PC-3 (cell line): ENCODE results near the gene RETREG3. TPM values are rescaled to one million over a fixed set of nuclear protein-coding genes. Genes with fewer than 3 reads are reported as not detected.

Experiments used
- ATAC-seq: fragments of 200-7000 bp; cut with Tn5 transposase; 2 replicates; pipeline ENCODE4 v1.9.1; 2020; ENCODE audit warnings: mild to moderate bottlenecking, moderate library complexity
- BruUV-seq: library from RNA; stranded (reverse); fragments of 400-500 nt; replicated peaks from 2 replicates; lab custom pipeline; 2021; lab: Mats Ljungman, UMichigan
- CTCF ChIA-PET: fragments of 300-600 bp; sonication (Branson Sonifier 250); formaldehyde crosslinking; loops from one replicate; lab custom pipeline; 2022; ENCODE audit warnings: antibody characterized with exemption; lab: Charles Lee
- POLR2A ChIA-PET: fragments of 300-600 bp; sonication (Branson Sonifier 250); formaldehyde crosslinking; loops from one replicate; lab custom pipeline; 2022; ENCODE audit warnings: antibody characterized with exemption; ENCODE audit not compliant: unreplicated experiment; lab: Charles Lee
- DNase-seq: peaks from one replicate; pipeline ENCODE4 v3.0.0-alpha.2; 2015
- H2AFZ ChIP-seq: fragments of 300-600 bp; sonication (generic); 2 replicates; pipeline ENCODE4 v1.6.0; 2016; ENCODE audit warnings: antibody characterized with exemption, low read length
- H3F3A ChIP-seq: fragments of 300-600 bp; sonication (generic); one replicate; pipeline ENCODE4 v1.6.0; 2017; ENCODE audit warnings: antibody characterized with exemption, low read length, control low read depth, mild to moderate bottlenecking; ENCODE audit not compliant: unreplicated experiment
- H3K27ac ChIP-seq: fragments of 300-600 bp; sonication (generic); 2 replicates; pipeline ENCODE4 v1.5.1; 2016; ENCODE audit warnings: mild to moderate bottlenecking, low read length
- H3K27me3 ChIP-seq: fragments of 300-600 bp; sonication (generic); 2 replicates; pipeline ENCODE4 v1.6.1; 2016; ENCODE audit warnings: low read length, mixed read lengths
- H3K36me3 ChIP-seq: fragments of 300-600 bp; sonication (generic); 2 replicates; pipeline ENCODE4 v1.6.1; 2016; ENCODE audit warnings: low read depth, mixed run types, low read length, mixed read lengths
- H3K4me1 ChIP-seq: fragments of 300-600 bp; sonication (generic); 2 replicates; pipeline ENCODE4 v1.5.1; 2016; ENCODE audit warnings: low read length; ENCODE audit not compliant: insufficient read depth
- H3K4me2 ChIP-seq: fragments of 300-600 bp; sonication (generic); 2 replicates; pipeline ENCODE4 v1.6.0; 2016; ENCODE audit warnings: low read length
- H3K4me3 ChIP-seq: fragments of 300-600 bp; sonication (generic); 2 replicates; pipeline ENCODE4 v1.5.1; 2016; ENCODE audit warnings: mild to moderate bottlenecking, low read length, mixed read lengths
- H3K79me2 ChIP-seq: fragments of 300-600 bp; sonication (generic); 2 replicates; pipeline ENCODE4 v1.6.1; 2017; ENCODE audit warnings: low read length, mixed read lengths
- H3K9ac ChIP-seq: fragments of 300-600 bp; sonication (generic); 2 replicates; pipeline ENCODE4 v1.6.0; 2016; ENCODE audit warnings: mild to moderate bottlenecking, low read length
- H3K9me2 ChIP-seq: fragments of 300-600 bp; sonication (generic); replicated peaks from 2 replicates; pipeline ENCODE4 v1.6.1; 2016; ENCODE audit warnings: mixed run types, low read length, mixed read lengths
- H3K9me3 ChIP-seq: fragments of 300-600 bp; sonication (generic); 2 replicates; pipeline ENCODE4 v1.6.1; 2016; ENCODE audit warnings: low read length, mixed read lengths
- H4K20me1 ChIP-seq: fragments of 300-600 bp; sonication (generic); 2 replicates; pipeline ENCODE4 v1.6.1; 2016; ENCODE audit warnings: low read length, mixed read lengths
- CTCF ChIP-seq: fragments of 300-600 bp; sonication (generic); conservative IDR thresholded peaks from 2 replicates; pipeline ENCODE4 v1.5.1; 2017; ENCODE audit warnings: antibody characterized with exemption, low read depth, mild to moderate bottlenecking, low read length
- EZH2 ChIP-seq: fragments of 300-600 bp; sonication (generic); IDR thresholded peaks from one replicate; pipeline ENCODE4 v1.6.1; 2017; ENCODE audit warnings: antibody characterized with exemption, mild to moderate bottlenecking, low read length; ENCODE audit not compliant: unreplicated experiment
- EZH2phosphoT487 ChIP-seq: fragments of 300-600 bp; sonication (generic); IDR thresholded peaks from 2 replicates; pipeline ENCODE4 v1.6.1; 2018; ENCODE audit warnings: mild to moderate bottlenecking, antibody characterized with exemption, low read length, borderline replicate concordance
- intact Hi-C: fragments of 100-400 bp; cut with micrococcal nuclease; formaldehyde crosslinking; loops from 2 replicates; pipeline ENCODE4 v1.9.0; 2023
- total RNA-seq: library from RNA; depleted of rRNA; stranded (reverse); fragments of >200 nt; gene quantifications from 2 replicates; pipeline ENCODE4 v1.2.3, GENCODE V29; 2014

Gene RETREG3
- total RNA-seq, 1 experiment from 2014 or later: 19.3 TPM

- peak within 1 kb of the TSS; percentile 70 for H3K27ac ChIP-seq
- H3K4me1 ChIP-seq: peaks cover 13% of the 10 kb centered on the region; the same call in 1 of the 2 replicates
- H4K20me1 ChIP-seq: no peaks in the 10 kb centered on the region
- TF ChIP-seq CTCF (peak; percentile 45; the same call in 1 of the 2 replicates), EZH2phosphoT487 (no peak), EZH2 (no peak)
- TSS peak; percentile 72 for BruUV-seq
- peak within 1 kb of the TSS; percentile 100 for H3K4me3 ChIP-seq
- H3K79me2 ChIP-seq: peaks cover 30% of the 10 kb centered on the region
- ChIA-PET CTCF (interaction anchor here (0.5 to 2.1 kb wide), 12 partner anchors 31 to 481 kb away, joined by 3 to 16 read pairs (median 5); partner anchors contain the start of genes CCR10, RETREG3 and TUBG1), POLR2A (interaction anchor here (0.5 kb wide), 1 partner anchor 154 kb away, joined by 6 read pairs; no protein-coding TSS in a partner anchor)
- no peaks in the 10 kb centered on the region for H3K27me3 ChIP-seq
- peaks cover 6% of the 10 kb centered on the region for H3F3A ChIP-seq
- peak; percentile 91 for DNase-seq
- intact Hi-C loops: loop anchor here (2.0 kb wide), 1 partner anchor 101 kb away; no protein-coding TSS in a partner anchor
- H3K9me3 ChIP-seq: no peaks in the 10 kb centered on the region
- H3K36me3 ChIP-seq: peaks cover 8% of the 10 kb centered on the region
- peak within 1 kb of the TSS; percentile 98 for H3K9ac ChIP-seq
- peak within 1 kb of the TSS; percentile 99 for H2AFZ ChIP-seq
- peak; percentile 85 for ATAC-seq
- peak within 1 kb of the TSS; percentile 100 for H3K4me2 ChIP-seq
- H3K9me2 ChIP-seq: no peaks in the 10 kb centered on the region
Observed at GRCh38 chr17:42577532-42578281, 31.5 kb downstream of the RETREG3 start, which contains the start of gene PSMC3IP. TSS of gene PSMC3IP (minus strand) at chr17:42577729. CDS start at chr17:42577686, 43 bp downstream.

GRCh38 chr17:42577140-42577531 lies 32.0 kb downstream of the RETREG3 start:
- H3K4me1 ChIP-seq: peaks cover 13% of the 10 kb centered on the region; the same call in 1 of the 2 replicates
- no peaks in the 10 kb centered on the region for H3K27me3 ChIP-seq
- H2AFZ ChIP-seq: peak overlapping the region; percentile 99
- H3K9ac ChIP-seq: peak overlapping the region; percentile 98
- H3K4me2 ChIP-seq: peak overlapping the region; percentile 100
- H3K4me3 ChIP-seq: peak overlapping the region; percentile 100
- TF ChIP-seq CTCF (no peak), EZH2phosphoT487 (no peak), EZH2 (no peak)
- CTCF ChIA-PET: interaction anchor here (0.5 to 2.1 kb wide), 4 partner anchors 32 to 481 kb away, joined by 3 to 16 read pairs (median 14); partner anchors contain the start of genes RETREG3 and TUBG1
- H3F3A ChIP-seq: peaks cover 6% of the 10 kb centered on the region
- intact Hi-C loops: loop anchor here (2.0 kb wide), 1 partner anchor 102 kb away; no protein-coding TSS in a partner anchor
- TSS peak; percentile 29 for BruUV-seq
- no peaks in the 10 kb centered on the region for H3K9me3 ChIP-seq
- peak overlapping the region; percentile 46 for H3K27ac ChIP-seq
- peaks cover 30% of the 10 kb centered on the region for H3K79me2 ChIP-seq
- H3K36me3 ChIP-seq: peaks cover 9% of the 10 kb centered on the region
- DNase-seq (peak; percentile 4), ATAC-seq (peak; percentile 40)
- POLR2A ChIA-PET: interaction anchor here (0.5 kb wide), 1 partner anchor 155 kb away, joined by 6 read pairs; no protein-coding TSS in a partner anchor
- H3K9me2 ChIP-seq: no peaks in the 10 kb centered on the region
- no peaks in the 10 kb centered on the region for H4K20me1 ChIP-seq
